COLO829 (cell line): ENCODE data around the gene GPR35.

Source experiments
- DNase-seq: peaks from one replicate; pipeline ENCODE4 v3.0.0; 2012; ENCODE audit warnings: low spot score

GPR35 gene

DNA sequence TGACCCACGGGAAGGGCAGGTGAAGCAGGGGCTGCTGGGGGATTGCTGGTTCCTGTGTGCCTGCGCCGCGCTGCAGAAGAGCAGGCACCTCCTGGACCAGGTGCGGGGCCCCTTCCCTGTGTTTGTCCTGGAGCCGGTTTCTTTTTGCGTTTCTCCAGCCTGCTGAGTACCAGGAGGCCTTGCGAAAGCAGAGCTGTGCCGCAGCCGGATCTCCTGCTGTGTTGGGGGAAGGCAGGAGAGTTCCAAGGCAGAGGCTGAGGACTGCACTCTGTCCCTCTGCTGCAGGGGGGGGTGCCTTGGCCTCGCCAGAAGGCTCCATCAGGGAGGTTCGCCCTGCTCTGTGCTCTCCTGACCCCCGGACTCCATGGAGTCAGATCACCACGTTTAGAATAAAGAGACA lies 35.9 kb upstream of the GPR35 start:
- no peak for DNase-seq

DNA sequence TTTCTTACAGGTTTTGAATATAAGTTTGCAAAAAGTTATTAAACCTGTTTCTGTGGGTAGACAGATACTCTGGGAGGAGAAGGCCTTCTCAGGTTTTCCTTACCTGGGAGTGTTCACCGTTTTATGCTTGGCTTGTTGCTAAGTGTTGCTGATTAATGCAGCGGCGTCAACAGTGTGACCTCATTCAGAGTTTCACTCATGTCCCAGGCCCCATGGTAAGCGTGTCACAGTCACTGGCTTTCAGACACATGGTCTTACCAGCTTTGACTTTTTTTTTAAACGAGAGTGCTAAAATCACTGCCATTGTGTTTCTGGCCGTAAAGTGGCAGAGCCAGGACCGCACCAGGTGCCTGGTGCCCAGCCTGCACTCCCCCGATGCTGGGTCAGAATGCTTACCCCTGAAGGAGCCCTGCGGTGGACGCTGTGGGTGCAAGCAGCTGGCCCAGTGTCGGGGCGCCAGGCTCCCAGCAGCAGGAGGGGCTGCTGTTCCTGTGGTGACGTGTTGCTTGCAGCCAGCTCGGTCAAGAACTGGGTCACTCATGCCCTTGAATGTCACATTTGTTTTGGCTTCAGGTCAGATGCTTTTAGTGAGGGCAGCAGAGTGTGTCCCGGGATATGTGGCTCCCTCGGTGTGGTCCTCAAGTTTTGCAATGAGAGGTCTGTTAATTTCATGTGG lies 35.3 kb upstream of the GPR35 start:
- DNase-seq = no peak

DNA sequence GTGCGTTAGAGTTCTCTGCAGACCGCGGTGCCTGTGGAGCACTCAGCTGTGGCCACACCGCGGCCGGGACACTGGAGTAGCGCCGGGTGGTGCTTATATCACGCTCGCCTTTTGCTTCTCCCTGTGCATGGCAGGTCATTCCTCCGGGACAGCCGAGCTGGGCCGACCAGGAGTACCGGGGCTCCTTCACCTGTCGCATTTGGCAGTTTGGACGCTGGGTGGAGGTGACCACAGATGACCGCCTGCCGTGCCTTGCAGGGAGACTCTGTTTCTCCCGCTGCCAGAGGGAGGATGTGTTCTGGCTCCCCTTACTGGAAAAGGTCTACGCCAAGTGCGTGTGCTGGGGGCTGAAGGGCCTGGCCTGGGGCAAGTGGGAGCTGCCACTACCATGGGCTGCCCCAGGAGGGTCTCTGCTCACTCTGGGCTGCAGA lies 34.6 kb upstream of the GPR35 start:
- no peak for DNase-seq

DNA sequence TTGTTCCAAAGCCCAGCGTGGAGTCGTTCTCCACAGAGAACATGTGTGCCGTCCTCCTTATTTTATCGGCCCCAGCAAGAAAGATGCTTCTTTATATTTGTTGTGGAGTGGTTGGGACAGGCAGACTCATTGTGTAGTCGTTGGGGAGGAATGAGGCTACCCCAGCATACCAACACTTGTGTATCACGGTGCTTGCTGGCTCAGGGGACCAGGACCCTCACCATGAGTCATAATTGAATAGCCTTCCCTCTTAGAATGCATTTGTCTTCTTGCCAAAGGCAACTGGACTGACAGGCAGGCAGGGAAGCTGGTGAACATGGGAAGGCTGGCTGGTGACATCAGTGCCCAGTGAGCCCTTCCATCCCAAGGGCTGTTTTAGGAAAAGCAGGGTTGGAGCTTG lies 34.1 kb upstream of the GPR35 start:
- no peak for DNase-seq

DNA sequence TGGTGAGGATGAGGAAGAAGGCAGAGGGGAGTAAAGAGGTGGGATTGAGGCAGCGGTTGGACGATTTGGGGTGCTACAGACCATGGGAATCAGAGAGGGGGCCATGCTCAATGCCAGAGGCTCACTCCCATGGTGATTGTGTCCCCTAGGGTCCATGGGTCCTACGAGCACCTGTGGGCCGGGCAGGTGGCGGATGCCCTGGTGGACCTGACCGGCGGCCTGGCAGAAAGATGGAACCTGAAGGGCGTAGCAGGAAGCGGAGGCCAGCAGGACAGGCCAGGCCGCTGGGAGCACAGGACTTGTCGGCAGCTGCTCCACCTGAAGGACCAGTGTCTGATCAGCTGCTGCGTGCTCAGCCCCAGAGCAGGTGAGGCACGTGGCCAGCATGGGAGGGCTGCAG lies 33.5 kb upstream of the GPR35 start:
- DNase-seq = no peak

DNA sequence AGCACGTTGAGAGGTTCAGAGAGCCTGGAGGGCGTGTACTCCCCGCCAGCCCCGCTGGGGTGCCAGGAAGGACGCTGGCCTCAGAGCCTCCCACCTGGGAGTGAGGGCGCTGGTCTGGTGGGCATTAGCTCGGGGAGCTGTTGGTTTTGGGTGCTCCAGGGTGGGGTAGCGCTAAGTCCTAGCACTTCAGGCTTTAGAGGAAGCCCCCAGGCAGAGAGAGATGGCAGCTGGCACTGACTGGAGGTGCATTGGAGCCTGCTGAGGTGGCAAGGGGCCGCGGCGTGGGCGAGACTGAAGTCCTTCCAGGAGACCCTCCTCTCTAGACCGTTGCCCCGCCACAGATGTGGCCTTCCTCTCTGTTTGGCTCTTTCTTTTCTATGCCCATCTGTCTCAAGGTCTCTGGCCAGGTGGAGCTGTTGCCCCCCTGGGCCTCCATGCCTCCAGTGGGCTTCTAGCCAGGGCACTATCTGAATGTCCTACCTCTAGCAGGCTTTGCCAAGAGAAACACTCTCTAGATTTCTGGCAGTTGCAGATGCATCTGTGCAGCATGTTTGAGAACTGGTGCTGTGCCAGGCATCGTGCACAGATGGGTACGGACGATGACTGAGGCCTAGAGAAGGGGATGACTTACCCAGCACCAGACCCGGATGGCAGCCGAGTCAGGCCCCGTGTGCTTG lies 32.1 kb upstream of the GPR35 start:
- no peak for DNase-seq

DNA sequence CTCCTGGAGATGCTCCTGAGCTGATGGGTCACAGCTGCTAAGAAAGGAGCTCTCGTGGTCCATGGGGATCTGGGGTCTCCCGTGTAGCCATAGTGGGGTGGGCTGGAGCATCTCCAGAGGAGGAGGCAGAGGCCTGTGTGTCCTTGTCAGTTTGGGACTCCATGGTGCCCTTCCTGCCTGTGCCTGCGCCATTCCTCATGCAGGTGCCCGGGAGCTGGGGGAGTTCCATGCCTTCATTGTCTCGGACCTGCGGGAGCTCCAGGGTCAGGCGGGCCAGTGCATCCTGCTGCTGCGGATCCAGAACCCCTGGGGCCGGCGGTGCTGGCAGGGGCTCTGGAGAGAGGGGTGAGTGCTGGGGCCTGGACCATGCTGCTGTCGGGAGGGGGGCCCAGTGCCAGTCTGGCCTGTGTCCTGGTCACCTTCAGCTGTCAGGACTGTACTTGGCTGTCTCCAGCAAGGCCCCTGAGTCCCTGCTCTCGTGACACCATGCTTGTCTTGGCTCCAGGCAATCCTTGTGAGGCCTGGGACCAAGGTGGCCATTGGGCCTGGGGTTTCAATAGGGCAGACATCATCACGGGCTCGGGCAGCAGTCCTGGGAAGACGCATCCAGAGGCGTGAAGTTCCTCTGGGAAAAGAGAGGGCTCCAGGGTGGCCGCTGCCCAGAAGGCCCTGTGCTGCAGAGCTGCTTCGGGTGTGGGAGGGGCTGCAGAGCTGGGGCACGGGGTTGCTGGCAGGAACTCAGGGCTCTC lies 31.4 kb upstream of the GPR35 start:
- no peak for DNase-seq

DNA sequence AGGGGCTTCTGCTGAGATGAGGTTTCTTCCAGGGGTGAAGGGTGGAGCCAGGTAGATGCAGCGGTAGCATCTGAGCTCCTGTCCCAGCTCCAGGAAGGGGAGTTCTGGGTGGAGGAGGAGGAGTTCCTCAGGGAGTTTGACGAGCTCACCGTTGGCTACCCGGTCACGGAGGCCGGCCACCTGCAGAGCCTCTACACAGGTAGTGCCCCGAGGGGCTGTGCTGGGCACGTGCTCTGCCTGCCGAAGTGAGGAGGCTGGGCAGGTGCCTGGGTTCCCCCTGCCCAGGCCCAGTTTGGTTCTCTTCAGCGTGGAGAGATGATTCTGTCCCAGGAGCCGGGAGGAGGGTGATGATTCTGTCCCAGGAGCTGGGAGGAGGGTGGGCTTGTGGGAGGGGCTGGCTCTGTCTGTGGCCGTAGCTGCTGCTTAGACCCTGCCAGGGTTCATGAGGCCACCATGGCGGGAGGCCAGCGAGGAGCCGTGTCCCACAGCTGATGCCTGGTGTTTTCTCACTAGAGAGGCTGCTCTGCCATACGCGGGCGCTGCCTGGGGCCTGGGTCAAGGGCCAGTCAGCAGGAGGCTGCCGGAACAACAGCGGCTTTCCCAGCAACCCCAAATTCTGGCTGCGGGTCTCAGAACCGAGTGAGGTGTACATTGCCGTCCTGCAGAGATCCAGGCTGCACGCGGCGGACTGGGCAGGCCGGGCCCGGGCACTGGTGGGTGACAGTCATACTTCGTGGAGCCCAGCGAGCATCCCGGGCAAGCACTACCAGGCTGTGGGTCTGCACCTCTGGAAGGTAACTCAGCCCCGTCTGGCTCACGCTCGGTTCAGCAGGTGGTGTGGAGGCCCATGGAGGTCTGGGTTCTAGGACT lies 30.5 kb upstream of the GPR35 start:
- no peak for DNase-seq

DNA sequence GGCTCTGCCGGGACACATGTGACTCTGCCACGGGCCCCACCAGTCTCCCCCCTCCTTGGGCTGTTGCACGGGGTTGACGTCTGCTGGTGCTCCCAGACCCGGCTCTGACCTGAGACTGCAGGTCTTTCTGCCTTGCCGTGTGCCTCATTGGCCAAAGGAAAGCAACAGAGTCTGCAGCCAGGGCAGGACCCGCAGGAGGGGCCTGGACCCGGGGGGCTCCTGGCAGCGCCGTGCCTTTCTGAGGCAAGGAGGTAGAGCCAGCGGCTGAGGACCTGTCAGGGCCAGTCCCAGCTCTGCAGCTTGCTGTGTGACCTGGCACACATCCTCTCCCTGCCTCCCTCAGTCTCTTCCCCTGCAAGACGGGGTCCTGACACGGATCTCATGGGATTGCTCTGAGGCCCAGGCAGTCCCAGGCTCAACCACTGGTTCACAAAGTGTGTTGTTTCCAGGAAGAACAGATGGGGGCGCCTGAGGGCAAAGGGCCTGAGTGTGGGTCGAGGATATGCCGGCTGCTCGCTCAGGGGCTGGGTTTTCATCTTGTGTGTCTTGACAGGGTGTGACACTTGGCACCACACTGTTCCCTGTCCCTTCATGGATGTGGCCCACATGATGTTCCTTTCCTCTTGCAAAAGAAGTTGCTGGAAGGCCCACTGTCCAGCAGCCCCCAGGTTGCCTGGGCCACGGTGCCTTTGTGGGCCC lies 29.8 kb upstream of the GPR35 start:
- no peak for DNase-seq

DNA sequence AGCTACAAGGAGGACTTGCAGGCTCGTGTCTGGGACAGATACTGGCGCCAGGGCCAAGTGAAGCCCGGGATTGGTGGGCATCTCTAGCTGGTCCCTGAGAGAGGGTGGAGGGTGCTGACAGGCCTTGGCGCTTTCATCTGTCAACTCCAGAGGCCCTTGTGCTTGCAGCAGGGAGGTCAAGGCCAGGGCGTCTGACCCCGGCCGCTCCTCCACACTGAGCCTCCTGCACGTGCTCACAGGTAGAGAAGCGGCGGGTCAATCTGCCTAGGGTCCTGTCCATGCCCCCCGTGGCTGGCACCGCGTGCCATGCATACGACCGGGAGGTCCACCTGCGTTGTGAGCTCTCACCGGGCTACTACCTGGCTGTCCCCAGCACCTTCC lies 29.2 kb upstream of the GPR35 start:
- no peak for DNase-seq

DNA sequence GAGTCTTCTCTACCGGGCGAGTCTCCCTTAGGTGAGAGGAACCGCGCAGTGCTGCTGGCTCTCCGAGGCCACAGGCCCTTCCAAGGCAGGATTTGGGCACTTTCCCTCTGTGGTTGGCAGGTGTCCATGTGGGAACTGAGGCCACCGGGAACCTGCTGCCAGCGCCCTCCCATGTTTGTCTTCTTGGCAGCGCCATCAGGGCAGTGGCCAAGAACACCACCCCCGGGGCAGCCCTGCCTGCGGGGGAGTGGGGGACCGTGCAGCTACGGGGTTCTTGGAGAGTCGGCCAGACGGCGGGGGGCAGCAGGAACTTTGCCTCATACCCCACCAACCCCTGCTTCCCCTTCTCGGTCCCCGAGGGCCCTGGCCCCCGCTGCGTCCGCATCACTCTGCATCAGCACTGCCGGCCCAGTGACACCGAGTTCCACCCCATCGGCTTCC lies 28.8 kb upstream of the GPR35 start:
- DNase-seq = no peak

DNA sequence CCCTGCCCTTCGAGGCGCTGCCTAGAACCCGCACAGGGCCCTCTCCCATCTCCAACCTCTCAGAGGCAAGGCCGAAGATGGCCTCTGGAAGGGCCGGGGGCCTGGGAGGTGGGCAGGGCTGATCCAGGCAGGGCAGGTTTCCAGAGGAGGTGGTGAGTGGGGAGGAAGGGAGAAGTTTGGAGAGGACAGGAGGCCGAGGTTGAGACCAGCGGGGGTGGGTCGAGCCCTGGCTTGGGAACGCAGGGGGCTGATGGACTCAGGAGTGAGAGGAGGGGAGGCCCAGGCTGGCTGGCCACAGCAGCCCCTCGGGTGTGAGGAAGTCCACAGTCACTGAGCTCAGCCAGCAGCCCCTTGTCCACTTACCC lies 28.2 kb upstream of the GPR35 start:
- DNase-seq = no peak

DNA sequence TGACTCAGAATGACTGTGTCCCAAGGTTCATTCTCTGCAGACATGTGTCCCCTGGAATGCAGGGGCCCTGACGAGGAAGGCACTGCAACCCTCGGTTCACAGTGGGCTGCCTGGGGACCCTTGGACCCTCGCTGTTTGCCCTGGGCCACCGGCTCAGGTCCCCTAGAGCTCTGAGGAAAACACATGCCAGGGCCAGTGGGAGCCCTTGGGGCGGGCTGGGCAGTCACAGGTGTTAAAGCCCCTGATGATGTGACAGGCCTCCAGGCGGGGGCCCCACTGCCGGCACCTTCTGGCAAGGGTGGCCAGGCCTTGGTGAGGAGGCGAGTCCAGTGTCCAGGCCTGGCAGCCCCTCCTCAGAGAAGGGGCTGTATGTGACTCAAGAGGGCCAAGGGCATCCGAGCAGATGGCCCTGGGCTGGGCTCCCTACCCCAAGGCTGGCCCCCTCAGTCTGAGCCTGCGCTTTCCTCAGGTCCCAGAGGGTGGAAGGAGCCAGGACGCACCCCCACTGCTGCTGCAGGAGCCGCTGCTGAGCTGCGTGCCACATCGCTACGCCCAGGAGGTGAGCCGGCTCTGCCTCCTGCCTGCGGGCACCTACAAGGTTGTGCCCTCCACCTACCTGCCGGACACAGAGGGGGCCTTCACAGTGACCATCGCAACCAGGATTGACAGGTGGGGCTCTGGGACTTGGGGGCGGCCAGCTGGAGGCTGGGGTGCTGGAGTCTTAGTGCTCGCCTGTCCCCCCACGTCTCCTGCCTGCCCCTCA lies 27.7 kb upstream of the GPR35 start:
- no peak for DNase-seq

DNA sequence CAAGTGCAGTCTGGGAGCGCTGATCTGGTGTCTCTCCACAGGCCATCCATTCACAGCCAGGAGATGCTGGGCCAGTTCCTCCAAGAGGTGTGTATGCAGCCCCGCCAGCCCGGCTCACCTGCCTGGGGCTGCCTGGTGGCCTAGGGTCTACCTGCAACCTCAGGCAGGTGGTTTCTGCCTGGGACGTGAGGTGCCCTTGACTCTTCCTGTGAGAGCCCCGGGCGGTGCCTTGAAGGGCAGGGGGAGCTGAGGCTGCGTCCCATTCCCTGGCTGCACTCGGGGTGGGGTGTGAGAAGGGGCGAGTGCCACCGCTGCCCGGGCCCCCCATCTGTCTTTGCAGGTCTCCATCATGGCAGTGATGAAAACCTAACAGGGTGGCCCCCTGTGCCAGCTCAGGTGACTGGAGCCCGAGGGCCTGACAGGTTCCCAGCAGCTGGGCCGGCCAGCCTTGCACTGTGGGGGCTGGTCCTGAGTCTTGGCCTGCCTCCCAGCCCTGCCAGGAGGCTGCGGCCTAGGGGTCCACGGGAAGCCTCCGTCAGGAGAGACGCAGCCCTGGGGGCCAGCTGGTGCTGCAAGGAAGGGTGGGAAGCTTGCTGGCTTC lies 26.9 kb upstream of the GPR35 start:
- no peak for DNase-seq

DNA sequence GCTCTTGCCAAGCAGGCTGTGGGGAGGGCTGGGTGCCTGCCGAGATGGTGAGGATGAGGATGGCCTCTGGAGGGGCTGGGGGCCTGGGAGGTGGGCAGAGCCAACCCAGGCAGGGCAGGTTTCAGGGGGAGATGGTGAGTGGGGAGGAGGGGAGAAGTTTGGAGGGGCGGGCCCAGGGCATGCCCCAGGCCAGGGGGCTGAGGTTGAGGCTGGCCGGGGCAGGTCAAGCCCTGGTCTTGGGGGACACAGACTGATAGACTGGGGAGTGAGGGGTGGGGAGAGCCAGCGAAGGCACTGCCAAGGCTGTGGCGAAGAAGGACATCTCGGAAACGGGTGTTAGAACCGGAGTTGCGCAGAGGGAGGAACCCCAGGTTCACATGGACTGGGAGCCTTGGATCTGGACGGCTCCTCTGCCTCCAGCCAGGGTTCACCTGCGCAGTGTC lies 26.1 kb upstream of the GPR35 start:
- DNase-seq = no peak

DNA sequence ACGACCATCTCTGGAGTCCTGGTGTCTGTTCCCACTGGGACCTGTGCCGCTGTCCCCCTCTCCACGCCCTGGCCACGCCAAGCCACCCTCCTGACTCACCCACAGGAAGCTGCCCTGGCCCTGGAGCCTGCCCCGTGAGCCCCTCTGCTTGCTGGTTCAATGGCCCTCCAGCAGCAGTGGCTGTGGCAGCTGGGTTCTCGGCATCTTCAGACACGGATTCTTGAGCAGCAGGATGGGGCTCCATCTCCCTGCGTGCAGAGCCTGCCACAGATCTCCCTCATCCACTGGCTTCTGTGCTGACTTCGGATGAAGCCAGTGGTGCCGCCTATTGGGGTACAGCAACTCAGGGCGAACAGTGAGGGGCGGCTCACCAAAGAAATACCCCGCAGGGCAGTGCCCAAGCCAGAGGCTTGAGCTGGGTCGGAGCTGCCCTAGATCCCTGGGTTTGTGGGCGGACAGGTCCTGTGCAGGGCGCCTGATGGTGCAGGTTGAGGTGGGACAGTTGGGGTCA lies 24.8 kb upstream of the GPR35 start:
- DNase-seq = no peak

DNA sequence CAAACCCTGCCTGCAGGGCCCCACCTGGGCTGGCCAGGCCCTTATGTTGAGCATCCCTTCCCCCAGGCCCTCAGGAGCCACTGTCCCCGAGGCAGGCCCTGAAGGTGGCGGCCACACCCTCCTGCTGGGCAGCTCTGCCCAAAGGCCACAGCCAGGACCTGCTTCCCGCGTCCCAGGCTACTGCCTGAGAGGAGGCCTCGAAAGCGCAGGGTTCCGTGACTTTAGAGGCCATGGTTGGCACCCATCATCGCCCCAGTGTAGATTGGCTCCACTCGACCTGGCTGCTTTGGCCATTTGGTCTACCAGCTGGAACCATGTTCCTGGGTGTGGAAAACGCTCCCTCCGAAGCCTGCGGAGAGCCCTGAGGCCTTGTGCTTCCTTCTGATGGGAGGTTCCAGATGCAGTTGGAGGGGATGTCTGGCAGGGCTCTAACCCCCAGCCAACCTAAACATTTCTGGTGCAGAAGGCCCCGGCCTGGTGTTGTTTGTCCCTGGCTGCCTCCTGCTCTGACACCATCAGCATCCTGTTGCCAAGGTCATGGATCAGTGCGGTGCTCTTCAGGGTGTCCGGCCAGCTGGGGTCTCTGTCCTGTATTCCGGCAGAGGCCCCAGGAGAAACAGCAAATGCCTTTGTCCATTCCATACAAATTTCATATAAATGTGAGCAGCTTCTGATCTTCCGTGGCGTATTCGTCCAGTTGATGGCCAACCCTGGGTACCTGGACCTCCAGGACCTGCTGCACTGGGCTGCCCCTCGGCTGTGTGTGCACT lies 24.0 kb upstream of the GPR35 start:
- no peak for DNase-seq

DNA sequence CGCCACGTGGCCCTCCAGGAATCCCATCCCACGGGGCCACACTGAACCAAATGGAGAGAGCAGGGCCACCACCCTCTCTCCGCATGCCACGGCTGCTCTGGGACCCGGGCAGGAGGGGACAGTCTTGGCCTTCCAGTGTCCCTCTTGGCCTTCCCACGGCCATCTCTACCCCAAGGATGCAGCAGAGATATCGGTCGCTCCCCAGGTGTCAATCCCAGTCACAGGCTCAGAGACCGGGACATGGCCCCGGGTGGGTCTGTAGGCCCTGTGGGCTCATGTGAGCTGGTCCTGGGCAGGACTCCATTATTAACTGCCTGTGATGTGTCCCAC lies 23.5 kb upstream of the GPR35 start:
- DNase-seq = no peak

DNA sequence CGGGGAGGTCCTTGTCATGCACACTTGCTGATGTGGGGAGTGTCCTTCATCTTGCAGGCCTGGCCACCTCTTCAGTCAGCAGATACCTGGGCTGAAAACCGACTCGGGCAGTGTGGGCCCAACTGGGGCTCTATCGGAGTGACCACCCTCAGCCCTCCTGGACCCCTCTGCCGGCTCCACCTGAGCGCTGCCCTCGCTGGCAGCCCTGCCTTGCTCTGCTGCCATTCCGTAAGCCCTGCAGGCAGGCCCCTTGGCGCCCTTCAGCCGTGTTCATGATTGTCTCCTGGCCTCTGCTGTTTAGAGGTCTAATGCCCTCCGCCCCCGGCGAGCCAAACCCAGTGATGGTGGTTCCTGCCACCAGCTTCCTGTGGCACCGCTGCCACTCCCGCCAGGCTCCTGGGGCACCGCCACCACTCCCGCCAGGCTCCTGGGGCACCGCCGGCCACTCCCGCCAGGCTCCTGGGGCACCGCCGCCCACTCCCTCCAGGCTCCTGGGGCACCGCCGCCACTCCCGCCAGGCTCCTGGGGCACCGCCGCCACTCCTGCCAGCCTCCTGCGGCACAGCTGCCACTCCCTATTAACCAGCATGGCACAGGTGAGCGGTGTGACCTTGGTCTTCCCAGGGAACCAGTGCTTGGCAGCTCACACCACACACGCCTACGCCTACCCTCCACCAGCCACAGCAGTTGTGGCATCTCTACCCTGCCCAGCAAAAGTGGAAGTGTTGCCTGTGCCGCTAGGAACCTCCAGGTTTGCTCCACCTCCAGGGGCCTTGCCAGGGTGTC lies 22.8 kb upstream of the GPR35 start:
- no peak for DNase-seq
